Endodermal cell (in vitro differentiated cells): ENCODE results near the gene GALNT17. TPM values are rescaled to one million over a fixed set of nuclear protein-coding genes. Genes with fewer than 3 reads are reported as not detected.

Source experiments
- DNase-seq: peaks from one replicate; pipeline ENCODE4 v3.0.0-alpha.2; 2017
- H3K27ac ChIP-seq: 2 replicates; pipeline ENCODE4 v1.5.1; 2013; ENCODE audit warnings: mild to moderate bottlenecking, low read depth, low read length, moderate library complexity
- H3K27me3 ChIP-seq: 2 replicates; pipeline ENCODE4 v1.6.1; 2013; ENCODE audit warnings: mild to moderate bottlenecking, low read length, moderate library complexity; ENCODE audit not compliant: insufficient read depth, control insufficient read depth, poor library complexity, severe bottlenecking
- H3K36me3 ChIP-seq: 2 replicates; pipeline ENCODE4 v1.7.0; 2013; ENCODE audit warnings: mild to moderate bottlenecking, low read length, moderate library complexity; ENCODE audit not compliant: control insufficient read depth, insufficient read depth
- H3K4me1 ChIP-seq: one replicate; pipeline ENCODE4 v1.7.0; 2013; ENCODE audit warnings: low read length; ENCODE audit not compliant: control insufficient read depth, insufficient read depth
- H3K4me3 ChIP-seq: 2 replicates; pipeline ENCODE4 v1.5.1; 2013; ENCODE audit warnings: mild to moderate bottlenecking, low read length, moderate library complexity
- H3K9ac ChIP-seq: 2 replicates; pipeline ENCODE4 v1.6.1; 2013; ENCODE audit warnings: mild to moderate bottlenecking, low read length, moderate library complexity; ENCODE audit not compliant: poor library complexity, severe bottlenecking; ENCODE audit errors: extremely low read depth
- H3K9me3 ChIP-seq: 2 replicates; pipeline ENCODE4 v1.6.1; 2013; ENCODE audit warnings: mild to moderate bottlenecking, low read length, moderate library complexity; ENCODE audit not compliant: control insufficient read depth
- H3K27ac Mint-ChIP-seq: 2 replicates; pipeline ENCODE4 v1.8.0; 2020; ENCODE audit warnings: mixed read lengths
- H3K27me3 Mint-ChIP-seq: 2 replicates; pipeline ENCODE4 v1.8.0; 2021; ENCODE audit warnings: mild to moderate bottlenecking, mixed read lengths; ENCODE audit not compliant: insufficient read depth
- H3K36me3 Mint-ChIP-seq: 2 replicates; pipeline ENCODE4 v1.8.0; 2020; ENCODE audit warnings: low read depth, mixed read lengths
- H3K4me1 Mint-ChIP-seq: 2 replicates; pipeline ENCODE4 v1.8.0; 2020; ENCODE audit warnings: mixed read lengths
- H3K4me3 Mint-ChIP-seq: 2 replicates; pipeline ENCODE4 v1.8.0; 2020; ENCODE audit warnings: mild to moderate bottlenecking, moderate library complexity, mixed read lengths
- H3K9me3 Mint-ChIP-seq: 2 replicates; pipeline ENCODE4 v1.8.0; 2020; ENCODE audit warnings: mild to moderate bottlenecking, mixed read lengths
- WGBS, 2 experiments: methylation state at CpG; one replicate each; pipeline versions ENCODE4 v1.1.5 to v1.1.7; 2013; ENCODE audit warnings: missing lambda C conversion rate in 2 of 2, mixed read lengths in 1 of 2; ENCODE audit not compliant: insufficient coverage in 1 of 2, insufficient read length in 1 of 2; 5-methylcytosine and 5-hydroxymethylcytosine counted together
- long read RNA-seq, 4 experiments: library from polyadenylated mRNA in 2 of 4; library from RNA in 1 of 4; library from capped mRNA in 1 of 4; stranded (forward) in 3 of 4; unstranded in 1 of 4; transcript quantifications; one replicate each; pipeline ENCODE4 v2.0.0, GENCODE V29; 2020 to 2021; ENCODE audit warnings: inconsistent platforms in 1 of 4
- polyA plus RNA-seq, 2 experiments: library from polyadenylated mRNA; stranded (reverse); fragments of 50-300 nt; gene quantifications; one replicate each; pipeline ENCODE4 v1.2.3, GENCODE V29; 2013
- total RNA-seq, 2 donors: library from RNA; stranded (reverse); fragmentation: NEBNext Ultra II Directional in 1 of 2; extraction: Animal tissue kit (Norgen Biotek cat#: 25700) in 1 of 2; gene quantifications; 2 replicates in 1 of 2; 3 replicates in 1 of 2; pipeline ENCODE4 v1.2.1, GENCODE V29; 2021
- TF ChIP-seq, protein P1 (sequence below): fragments of 200-600 bp; sonication (generic); conservative IDR thresholded peaks from 2 replicates; pipeline ENCODE4 v1.5.0; 2021; ENCODE audit warnings: antibody characterized with exemption, mild to moderate bottlenecking

GALNT17 gene
- total RNA-seq: 10 to 100 TPM; 60.4 to 61.3 TPM
- polyA plus RNA-seq (2013, experiment 1 of 2): 26.3 TPM
- polyA plus RNA-seq (2013, experiment 2 of 2): 27.2 TPM
- long read RNA-seq, experiment 1, partial matches to known transcripts: 13 of 16 reads
- long read RNA-seq, experiment 1, other reads (novel, unspliced or antisense): 3 of 16 reads
- long read RNA-seq, experiment 2, partial matches to known transcripts: 17 of 33 reads
- long read RNA-seq, experiment 2, other reads (novel, unspliced or antisense): 12 of 33 reads
- long read RNA-seq, experiment 3, partial matches to known transcripts: 7 of 24 reads
- long read RNA-seq, experiment 3, other reads (novel, unspliced or antisense): 15 of 24 reads
- long read RNA-seq, experiment 4, partial matches to known transcripts: 2 of 4 reads
- long read RNA-seq, experiment 4, other reads (novel, unspliced or antisense): 2 of 4 reads

DNA sequence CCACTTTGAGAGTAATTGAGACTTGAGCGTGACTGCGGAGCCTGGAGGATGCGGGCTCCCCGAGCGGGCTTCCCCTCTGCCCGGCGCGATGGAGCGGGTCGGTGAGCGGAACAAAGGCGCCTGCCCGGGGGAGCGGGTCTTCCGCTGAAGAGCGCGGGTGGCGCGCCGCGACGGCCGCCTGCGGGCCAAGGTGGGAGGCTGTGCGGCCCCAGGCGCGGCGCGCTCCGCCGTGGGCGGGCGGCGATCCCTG, at the start of gene GALNT17:
TSS of gene GALNT17 (plus strand) at position 18 of the 250 bp plus-strand sequence.
- H3K36me3 Mint-ChIP-seq: peaks cover 14% of the 10 kb centered on the region
- no peaks in the 10 kb centered on the region for H3K27me3 ChIP-seq

DNA sequence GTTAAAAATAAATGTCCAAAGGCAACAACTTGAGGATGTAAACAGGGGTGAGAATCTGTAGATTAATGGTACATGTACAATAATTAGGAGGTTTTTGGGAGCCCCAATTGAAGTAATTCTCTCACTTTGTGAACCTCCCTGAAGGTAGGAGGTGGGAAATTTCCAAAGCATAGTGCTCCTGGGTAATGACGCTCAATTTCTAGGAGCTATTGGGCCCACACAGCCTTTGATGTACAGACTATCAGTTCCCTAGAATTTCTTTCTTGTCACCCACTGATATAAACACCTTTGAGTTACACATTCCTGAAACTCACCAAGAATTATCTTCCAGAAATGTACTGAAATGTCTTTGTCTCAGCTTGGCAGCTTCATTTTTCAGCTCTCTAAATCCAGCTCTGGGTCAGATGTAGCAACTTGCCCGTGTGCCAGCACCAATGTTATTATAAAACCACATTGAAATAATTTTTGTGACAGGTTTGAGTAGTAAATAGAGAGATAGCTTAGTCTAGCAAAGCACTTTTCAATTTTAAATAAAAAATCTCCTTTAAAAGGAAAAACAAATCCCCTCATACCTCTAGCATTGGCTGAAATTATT, 36.6 kb upstream of the GALNT17 start:
- peaks cover 2% of the 10 kb centered on the region for H3K36me3 Mint-ChIP-seq
- TF ChIP-seq, protein P1, sequence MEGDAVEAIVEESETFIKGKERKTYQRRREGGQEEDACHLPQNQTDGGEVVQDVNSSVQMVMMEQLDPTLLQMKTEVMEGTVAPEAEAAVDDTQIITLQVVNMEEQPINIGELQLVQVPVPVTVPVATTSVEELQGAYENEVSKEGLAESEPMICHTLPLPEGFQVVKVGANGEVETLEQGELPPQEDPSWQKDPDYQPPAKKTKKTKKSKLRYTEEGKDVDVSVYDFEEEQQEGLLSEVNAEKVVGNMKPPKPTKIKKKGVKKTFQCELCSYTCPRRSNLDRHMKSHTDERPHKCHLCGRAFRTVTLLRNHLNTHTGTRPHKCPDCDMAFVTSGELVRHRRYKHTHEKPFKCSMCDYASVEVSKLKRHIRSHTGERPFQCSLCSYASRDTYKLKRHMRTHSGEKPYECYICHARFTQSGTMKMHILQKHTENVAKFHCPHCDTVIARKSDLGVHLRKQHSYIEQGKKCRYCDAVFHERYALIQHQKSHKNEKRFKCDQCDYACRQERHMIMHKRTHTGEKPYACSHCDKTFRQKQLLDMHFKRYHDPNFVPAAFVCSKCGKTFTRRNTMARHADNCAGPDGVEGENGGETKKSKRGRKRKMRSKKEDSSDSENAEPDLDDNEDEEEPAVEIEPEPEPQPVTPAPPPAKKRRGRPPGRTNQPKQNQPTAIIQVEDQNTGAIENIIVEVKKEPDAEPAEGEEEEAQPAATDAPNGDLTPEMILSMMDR: no peak
- no peaks in the 10 kb centered on the region for H3K27me3 Mint-ChIP-seq
- no peaks in the 10 kb centered on the region for H3K27me3 ChIP-seq
- no peak overlapping the region for H3K4me3 Mint-ChIP-seq
- no peaks in the 10 kb centered on the region for H3K4me1 Mint-ChIP-seq
- peaks cover 27% of the 10 kb centered on the region for H3K9me3 Mint-ChIP-seq
- DNase-seq: no peak
- H3K4me1 ChIP-seq: no peaks in the 10 kb centered on the region
- H3K27ac ChIP-seq: no peak overlapping the region
- H3K9ac ChIP-seq: no peak overlapping the region
- H3K36me3 ChIP-seq: no peaks in the 10 kb centered on the region
- 98 to 100% methylated on average over 1 to 2 of the region's 2 CpGs for WGBS, 2 experiments
- no peak overlapping the region for H3K4me3 ChIP-seq
- H3K9me3 ChIP-seq: peaks cover 24% of the 10 kb centered on the region
- no peak overlapping the region for H3K27ac Mint-ChIP-seq

More for the DNA sequence above, at the start of gene GALNT17:
- H3K9me3 ChIP-seq: no peaks in the 10 kb centered on the region
- Mint-ChIP-seq H3K9me3 (no peaks in the 10 kb centered on the region), H3K27me3 (no peaks in the 10 kb centered on the region), H3K27ac (peak within 1 kb of the TSS; percentile 77), H3K4me3 (peak within 1 kb of the TSS; percentile 85), H3K4me1 (peaks cover 34% of the 10 kb centered on the region)
- H3K36me3 ChIP-seq: peaks cover 16% of the 10 kb centered on the region
- WGBS, 2 experiments: 0% methylated on average over 6 to 34 of the region's 34 CpGs
- TF ChIP-seq, protein P1: no peak
- no peaks in the 10 kb centered on the region for H3K4me1 ChIP-seq
- DNase-seq: no peak
- H3K4me3 ChIP-seq: peak within 1 kb of the TSS; percentile 95
- H3K9ac ChIP-seq: peak within 1 kb of the TSS; percentile 59
- peak within 1 kb of the TSS; percentile 42 for H3K27ac ChIP-seq

DNA sequence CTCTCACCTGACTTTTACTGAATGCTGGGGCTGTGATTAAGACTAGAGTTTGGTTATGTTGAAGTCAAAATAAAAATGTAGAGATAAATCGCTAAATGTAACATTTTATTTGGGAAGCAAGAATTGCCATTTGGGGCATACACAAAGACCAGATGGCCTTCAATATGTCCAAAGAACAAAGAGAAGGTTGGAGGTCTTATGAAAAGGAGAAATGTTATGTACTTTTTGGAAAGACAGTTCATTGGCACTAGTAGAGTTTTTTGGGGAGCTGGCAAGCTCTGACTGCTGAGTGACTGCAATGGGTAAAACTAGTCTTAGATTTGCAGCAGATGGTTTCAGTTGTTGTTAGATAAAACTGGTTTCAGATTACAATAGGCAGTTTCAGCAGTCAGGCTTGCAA, 35.6 kb upstream of the GALNT17 start:
- peaks cover 34% of the 10 kb centered on the region for H3K9me3 Mint-ChIP-seq
- H3K27ac Mint-ChIP-seq: no peak overlapping the region
- DNase-seq: no peak
- Histone ChIP-seq H3K9me3 (peaks cover 24% of the 10 kb centered on the region), H3K9ac (no peak overlapping the region), H3K27ac (no peak overlapping the region), H3K4me3 (no peak overlapping the region), H3K27me3 (no peaks in the 10 kb centered on the region), H3K4me1 (no peaks in the 10 kb centered on the region), H3K36me3 (no peaks in the 10 kb centered on the region)
- H3K27me3 Mint-ChIP-seq: no peaks in the 10 kb centered on the region
- no peak overlapping the region for H3K4me3 Mint-ChIP-seq
- 88 to 100% methylated on average over 1 of the region's 1 CpG for WGBS, 2 experiments
- H3K36me3 Mint-ChIP-seq: peaks cover 2% of the 10 kb centered on the region
- no peaks in the 10 kb centered on the region for H3K4me1 Mint-ChIP-seq
- TF ChIP-seq, protein P1: no peak
